Breast epithelium (tissue), 3 donors: ENCODE data around the gene FNDC3B.

Experiments used
- POLR2A ChIP-seq: fragments of 450-650 bp; IDR thresholded peaks from one replicate; pipeline ENCODE4 v1.6.1; 2016; ENCODE audit warnings: antibody characterized with exemption, mild to moderate bottlenecking, moderate library complexity
- TF ChIP-seq, protein P1 (sequence below), 3 donors: fragments of 450-650 bp; IDR thresholded peaks; one replicate each; pipeline ENCODE4 v1.5.1; 2016 to 2017; ENCODE audit warnings: antibody characterized with exemption in 3 of 3, mild to moderate bottlenecking in 3 of 3, moderate library complexity in 3 of 3

DNA sequence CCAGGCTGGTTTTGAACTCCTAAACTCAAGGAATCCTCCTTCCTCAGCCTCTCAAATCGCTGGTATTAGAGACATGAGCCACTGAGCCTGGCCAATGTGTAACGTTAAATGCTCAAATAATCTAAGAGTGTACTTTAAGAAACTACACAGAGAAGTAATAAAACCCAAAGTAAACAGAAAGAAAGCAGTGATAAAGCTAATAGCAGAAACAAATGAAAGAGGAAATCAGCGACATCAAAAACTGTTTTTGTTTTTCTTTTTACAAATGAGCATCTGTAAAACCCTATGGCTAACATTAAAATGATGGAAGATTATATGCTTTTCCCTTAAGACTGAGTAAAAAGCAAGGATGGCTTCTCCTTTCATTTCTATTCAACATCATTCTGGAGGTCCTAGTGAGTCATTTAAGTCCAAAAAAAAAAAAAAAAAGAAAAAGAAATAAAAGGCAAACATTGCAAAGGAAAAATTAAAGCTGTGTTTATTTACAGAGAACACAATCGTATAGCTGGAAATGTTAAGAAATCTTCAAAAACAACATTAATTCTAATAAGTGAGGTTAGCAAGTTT, 36.8 kb upstream of the FNDC3B start:
- no peak for TF ChIP-seq POLR2A
- TF ChIP-seq, protein P1, sequence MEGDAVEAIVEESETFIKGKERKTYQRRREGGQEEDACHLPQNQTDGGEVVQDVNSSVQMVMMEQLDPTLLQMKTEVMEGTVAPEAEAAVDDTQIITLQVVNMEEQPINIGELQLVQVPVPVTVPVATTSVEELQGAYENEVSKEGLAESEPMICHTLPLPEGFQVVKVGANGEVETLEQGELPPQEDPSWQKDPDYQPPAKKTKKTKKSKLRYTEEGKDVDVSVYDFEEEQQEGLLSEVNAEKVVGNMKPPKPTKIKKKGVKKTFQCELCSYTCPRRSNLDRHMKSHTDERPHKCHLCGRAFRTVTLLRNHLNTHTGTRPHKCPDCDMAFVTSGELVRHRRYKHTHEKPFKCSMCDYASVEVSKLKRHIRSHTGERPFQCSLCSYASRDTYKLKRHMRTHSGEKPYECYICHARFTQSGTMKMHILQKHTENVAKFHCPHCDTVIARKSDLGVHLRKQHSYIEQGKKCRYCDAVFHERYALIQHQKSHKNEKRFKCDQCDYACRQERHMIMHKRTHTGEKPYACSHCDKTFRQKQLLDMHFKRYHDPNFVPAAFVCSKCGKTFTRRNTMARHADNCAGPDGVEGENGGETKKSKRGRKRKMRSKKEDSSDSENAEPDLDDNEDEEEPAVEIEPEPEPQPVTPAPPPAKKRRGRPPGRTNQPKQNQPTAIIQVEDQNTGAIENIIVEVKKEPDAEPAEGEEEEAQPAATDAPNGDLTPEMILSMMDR (IDR thresholded peaks at IDR 0.05), result no peak
